ENCODE results near the gene ABCC11. TPM values are rescaled to one million over a fixed set of nuclear protein-coding genes. Genes with fewer than 3 reads are reported as not detected.
"Not testable (repeated sequence)": the region's sequence is repeated elsewhere in the genome, so short reads cannot be mapped to it uniquely, and the experiment has no call there.

The ABCC11 gene
- total and polyA plus RNA-seq, 2 of the 4 experiments (the other 2 are of a cell fraction), result 0.09 to 0.18 TPM

- H4K20me1 ChIP-seq (ENCODE audit: insufficient read depth, low read length); H2BK120ac ChIP-seq (ENCODE audit: low read depth, low read length); H4K8ac ChIP-seq (ENCODE audit: low read depth in 2 of 2, low read length in 2 of 2); H3K56ac ChIP-seq (ENCODE audit: extremely low read depth, insufficient read depth, low read length); H4K5ac ChIP-seq (ENCODE audit: low read depth, low read length); H3K18ac ChIP-seq (ENCODE audit: low read depth, low read length); H3K36me3 ChIP-seq (ENCODE audit: control insufficient read depth, insufficient read depth, low read length); H2BK5ac ChIP-seq (ENCODE audit: low read depth, low read length, poor library complexity, severe bottlenecking); H3K4ac ChIP-seq (ENCODE audit: low read depth, low read length); H2BK15ac ChIP-seq (ENCODE audit: low read depth, low read length); H3K9me3 ChIP-seq (ENCODE audit: control insufficient read depth, insufficient read depth, low read length); H4K91ac ChIP-seq (ENCODE audit: insufficient read depth, low read depth, low read length); H3K4me1 ChIP-seq (ENCODE audit: control insufficient read depth, insufficient read depth, low read length); BruUV-seq (replicated peaks); H2AFZ ChIP-seq (replicated peaks; ENCODE audit: low read length, poor library complexity); POLR2A ChIA-PET (ENCODE audit: unreplicated experiment); H3K9ac ChIP-seq (ENCODE audit: low read depth, low read length); H3K79me1 ChIP-seq (ENCODE audit: low read depth in 1 of 2, low read length in 2 of 2); H3K27ac ChIP-seq (ENCODE audit: insufficient read depth, low read length); H3K4me2 ChIP-seq (ENCODE audit: low read depth, low read length); dilution Hi-C loops (cut with HindIII; ENCODE audit: low sequenced_read_pairs, unreplicated experiment); H2AK9ac ChIP-seq (replicated peaks; ENCODE audit: low read depth, low read length, poor library complexity); H3K9me1 ChIP-seq (ENCODE audit: insufficient read depth, low read length); H3K23ac ChIP-seq (ENCODE audit: low read depth, low read length); H2BK20ac ChIP-seq (ENCODE audit: low read depth, low read length); in situ Hi-C loops (cut with MboI; ENCODE audit: low sequenced_read_pairs); H3K14ac ChIP-seq (replicated peaks; ENCODE audit: low read depth, low read length); DNase-seq; CTCF ChIA-PET; ATAC-seq (ENCODE audit: low read depth); H2AK5ac ChIP-seq (ENCODE audit: low read depth, low read length); H3K4me3 ChIP-seq (ENCODE audit: insufficient read depth, low read depth, low read length); intact Hi-C loops (cut with micrococcal nuclease): not testable (repeated sequence)
- peaks cover 23% of the 10 kb centered on the region for H3K27me3 ChIP-seq (ENCODE audit: control insufficient read depth, insufficient read depth, low read length)
- 58% methylated on average over 4 of the region's 14 CpGs; no CpG with 5 or more reads in 1 of the 2 experiments for WGBS, 2 experiments (ENCODE audit: extremely low coverage in 2 of 2, insufficient read length in 1 of 2)
Observed at GRCh38 chr16:48181746-48182520, 65.4 kb downstream of the ABCC11 start.

Measured in IMR-90 (cell line).